ENCODE data around the gene CCDC69.
"Not testable (repeated sequence)": the region's sequence is repeated elsewhere in the genome, so short reads cannot be mapped to it uniquely, and the experiment has no call there.

The CCDC69 gene

DNA sequence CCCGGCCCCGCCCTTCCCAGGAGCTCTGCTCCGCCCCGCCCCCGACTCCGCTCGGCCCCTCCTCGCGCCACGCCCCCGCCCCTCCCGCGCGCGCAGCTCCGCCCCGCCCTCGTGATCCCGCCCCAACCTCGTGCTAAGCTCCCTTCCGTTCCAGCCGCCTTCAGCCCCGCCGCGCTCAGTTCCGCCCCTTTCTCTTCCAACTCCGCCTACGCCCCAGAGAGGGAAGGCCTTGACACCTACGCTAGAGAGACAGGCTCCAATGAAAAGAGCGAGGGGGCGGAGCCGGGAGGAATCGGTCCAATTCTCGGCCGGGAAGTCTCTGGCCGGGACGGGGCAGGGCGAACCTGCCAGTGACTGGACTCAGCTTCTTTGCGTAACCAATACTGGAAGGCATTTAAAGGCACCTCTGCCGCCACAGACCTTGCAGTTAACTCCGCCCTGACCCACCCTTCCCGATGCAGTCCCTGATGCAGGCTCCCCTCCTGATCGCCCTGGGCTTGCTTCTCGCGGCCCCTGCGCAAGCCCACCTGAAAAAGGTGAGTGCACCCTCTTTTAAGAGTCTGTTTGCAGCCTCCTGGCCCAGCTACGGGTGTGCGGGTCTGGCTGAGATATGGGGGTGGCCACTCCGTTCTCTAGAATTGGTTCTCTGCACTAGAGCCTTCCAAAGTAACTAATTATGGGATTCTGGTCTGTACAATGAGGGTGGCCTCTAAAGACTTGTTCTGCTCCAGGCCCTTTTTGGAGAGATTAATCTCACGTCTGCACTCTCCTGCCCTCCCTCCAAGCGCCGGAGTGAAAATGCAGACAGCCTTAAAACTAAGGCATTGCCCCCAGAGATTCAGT is 29.1 kb upstream of the CCDC69 start, which contains the start of gene GM2A:
Gene GM2A (plus strand): TSS at position 424 of the 843 bp plus-strand sequence. CDS start 32 bp downstream, at position 456.
- peaks cover 4% of the 10 kb centered on the region for H3K36me3 Mint-ChIP-seq (ENCODE audit: low read depth)
- peak within 1 kb of the TSS; percentile 91 for H3K4me3 Mint-ChIP-seq
- H3K4me1 Mint-ChIP-seq (ENCODE audit: low read depth), result peaks cover 62% of the 10 kb centered on the region
- H3K27ac Mint-ChIP-seq, result peak within 1 kb of the TSS; percentile 93
- H3K27me3 Mint-ChIP-seq, result no peaks in the 10 kb centered on the region
- no peaks in the 10 kb centered on the region for H3K9me3 Mint-ChIP-seq

DNA sequence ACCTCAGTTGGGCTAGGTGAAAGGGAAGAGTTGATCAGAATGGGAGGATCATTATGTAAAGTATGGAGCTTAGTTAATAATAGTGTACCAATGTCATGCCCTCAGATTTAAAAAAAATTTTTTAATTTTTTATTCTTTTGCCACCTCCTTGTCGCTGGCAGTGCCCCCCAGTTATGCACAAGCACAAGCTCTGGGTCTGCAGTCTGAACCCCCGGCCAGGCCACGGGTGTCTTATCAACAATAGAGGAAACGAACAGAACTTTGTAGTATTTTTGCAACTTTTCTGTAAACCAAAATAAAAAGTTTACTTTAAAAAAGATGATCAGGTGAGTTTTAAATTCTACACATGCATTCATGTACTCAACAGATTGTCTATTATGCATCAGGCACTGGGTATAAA is 27.7 kb upstream of the CCDC69 start:
- Mint-ChIP-seq H3K27ac (peak overlapping the region; percentile 93), H3K36me3 (ENCODE audit: low read depth) (peaks cover 4% of the 10 kb centered on the region), H3K4me3 (peak overlapping the region; percentile 91), H3K27me3 (no peaks in the 10 kb centered on the region), H3K4me1 (ENCODE audit: low read depth) (peaks cover 53% of the 10 kb centered on the region), H3K9me3 (no peaks in the 10 kb centered on the region)

DNA sequence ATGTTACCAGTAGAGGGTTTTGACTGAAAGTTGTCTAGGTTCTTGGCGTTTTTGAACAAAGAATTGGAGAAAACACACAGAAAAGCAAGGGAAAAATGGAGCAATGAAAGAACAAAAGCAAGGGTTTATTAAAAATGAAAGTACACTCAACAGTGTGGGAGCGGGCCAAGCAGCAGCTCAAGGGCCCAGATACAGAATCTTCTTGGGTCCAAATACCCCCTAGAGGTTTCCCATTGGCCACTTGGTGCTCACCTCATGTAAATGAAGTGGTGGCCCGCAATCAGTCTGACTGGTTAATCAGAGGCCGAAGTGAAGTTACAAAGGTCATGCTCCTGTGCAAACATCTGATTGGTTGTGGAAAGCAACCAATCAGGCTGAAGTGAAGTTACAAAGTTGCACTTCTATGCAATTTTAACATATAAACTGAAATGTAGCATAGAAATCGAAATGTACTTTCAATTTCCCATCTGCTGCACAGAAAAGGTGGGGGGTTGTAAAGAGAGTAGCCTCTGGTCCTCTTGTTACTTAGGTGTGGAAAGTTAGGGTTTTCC is 27.2 kb upstream of the CCDC69 start:
- Mint-ChIP-seq H3K27me3 (no peaks in the 10 kb centered on the region), H3K27ac (peak overlapping the region; percentile 50), H3K36me3 (ENCODE audit: low read depth) (peaks cover 4% of the 10 kb centered on the region), H3K9me3 (no peaks in the 10 kb centered on the region), H3K4me3 (peak overlapping the region; percentile 91), H3K4me1 (ENCODE audit: low read depth) (peaks cover 51% of the 10 kb centered on the region)

DNA sequence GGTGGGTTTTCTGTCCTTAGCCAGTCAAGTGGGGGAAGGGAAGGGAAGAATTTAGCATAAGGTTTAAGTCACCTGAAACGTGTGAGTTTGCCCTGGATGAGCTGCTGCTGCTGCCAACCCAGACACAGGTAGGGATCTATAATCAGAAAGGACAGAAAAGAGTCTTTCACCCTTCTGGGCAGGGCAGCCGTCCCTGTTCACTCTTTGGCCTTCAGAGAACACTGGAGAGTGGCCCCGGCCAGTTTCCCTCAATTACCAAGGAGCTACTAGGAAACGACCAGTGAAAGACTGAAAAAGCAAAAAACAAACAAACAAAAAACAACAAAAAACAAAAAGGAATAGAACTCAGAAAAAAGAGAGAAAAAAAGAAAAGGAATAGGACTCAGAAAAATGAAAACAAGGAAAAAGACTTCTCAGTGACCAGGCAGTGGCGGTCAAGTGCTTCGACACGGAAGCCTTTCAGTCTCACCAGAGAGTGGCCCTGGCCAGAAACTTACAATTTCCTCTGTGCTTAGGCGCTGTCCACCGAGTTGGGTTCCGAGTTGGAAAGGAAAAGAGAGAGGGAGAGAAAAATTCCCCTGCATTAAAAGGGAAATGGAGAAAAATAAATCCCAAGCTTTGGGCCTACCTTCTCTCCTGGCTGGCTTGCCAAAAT is 26.6 kb upstream of the CCDC69 start:
- Mint-ChIP-seq H3K4me3 (peak overlapping the region; percentile 91), H3K4me1 (ENCODE audit: low read depth) (peaks cover 50% of the 10 kb centered on the region), H3K9me3 (no peaks in the 10 kb centered on the region), H3K27me3 (no peaks in the 10 kb centered on the region), H3K36me3 (ENCODE audit: low read depth) (no peaks in the 10 kb centered on the region), H3K27ac (peak overlapping the region; percentile 50)

DNA sequence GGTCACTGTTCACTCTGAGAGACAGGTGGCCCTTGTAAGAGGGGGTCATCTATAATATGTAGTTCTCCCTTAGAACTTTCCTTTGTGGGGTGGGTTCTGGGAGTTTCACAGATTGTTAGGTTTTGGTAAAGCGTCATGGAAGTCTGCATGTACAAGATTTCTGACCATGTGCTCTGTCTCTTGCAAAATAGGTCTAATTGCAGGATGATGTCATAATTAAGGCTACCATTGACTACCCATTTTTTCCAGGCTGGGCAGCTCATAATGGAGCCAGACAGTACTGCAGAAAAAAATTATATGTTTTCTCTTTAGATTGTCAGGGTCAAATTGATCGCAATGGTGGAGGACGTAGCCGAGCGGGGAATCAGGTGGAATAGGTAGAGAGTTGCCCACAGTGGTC is 25.4 kb upstream of the CCDC69 start:
- H3K4me1 Mint-ChIP-seq (ENCODE audit: low read depth), result peaks cover 44% of the 10 kb centered on the region
- H3K27me3 Mint-ChIP-seq, result no peaks in the 10 kb centered on the region
- no peak overlapping the region for H3K27ac Mint-ChIP-seq

DNA sequence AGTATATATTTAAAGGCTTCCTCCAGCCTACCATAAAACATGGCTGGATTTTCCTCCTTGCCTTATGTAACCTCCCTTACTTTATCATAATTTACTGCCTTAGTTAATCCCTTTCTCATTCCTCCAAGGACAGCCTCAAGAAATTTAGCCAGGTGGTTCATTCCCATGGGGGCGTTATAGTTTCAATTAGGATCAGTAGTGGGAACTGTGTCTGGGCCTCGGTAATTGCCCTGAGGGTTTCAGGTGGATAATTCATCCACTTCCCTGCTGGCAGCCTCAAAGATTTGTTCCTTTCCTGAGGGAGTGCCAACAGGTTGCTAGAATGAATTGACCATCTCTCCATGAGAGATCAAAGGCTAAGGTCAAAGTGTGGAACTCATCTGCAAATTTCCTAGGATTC is 24.8 kb upstream of the CCDC69 start:
- Mint-ChIP-seq H3K4me1 (ENCODE audit: low read depth) (peaks cover 44% of the 10 kb centered on the region), H3K27me3 (no peaks in the 10 kb centered on the region), H3K4me3 (no peak overlapping the region), H3K27ac (no peak overlapping the region), H3K36me3 (ENCODE audit: low read depth) (no peaks in the 10 kb centered on the region), H3K9me3 (no peaks in the 10 kb centered on the region)

More for the DNA sequence above, 25.4 kb upstream of the CCDC69 start:
- H3K36me3 Mint-ChIP-seq (ENCODE audit: low read depth), result no peaks in the 10 kb centered on the region
- no peak overlapping the region for H3K4me3 Mint-ChIP-seq
- H3K9me3 Mint-ChIP-seq, result no peaks in the 10 kb centered on the region

DNA sequence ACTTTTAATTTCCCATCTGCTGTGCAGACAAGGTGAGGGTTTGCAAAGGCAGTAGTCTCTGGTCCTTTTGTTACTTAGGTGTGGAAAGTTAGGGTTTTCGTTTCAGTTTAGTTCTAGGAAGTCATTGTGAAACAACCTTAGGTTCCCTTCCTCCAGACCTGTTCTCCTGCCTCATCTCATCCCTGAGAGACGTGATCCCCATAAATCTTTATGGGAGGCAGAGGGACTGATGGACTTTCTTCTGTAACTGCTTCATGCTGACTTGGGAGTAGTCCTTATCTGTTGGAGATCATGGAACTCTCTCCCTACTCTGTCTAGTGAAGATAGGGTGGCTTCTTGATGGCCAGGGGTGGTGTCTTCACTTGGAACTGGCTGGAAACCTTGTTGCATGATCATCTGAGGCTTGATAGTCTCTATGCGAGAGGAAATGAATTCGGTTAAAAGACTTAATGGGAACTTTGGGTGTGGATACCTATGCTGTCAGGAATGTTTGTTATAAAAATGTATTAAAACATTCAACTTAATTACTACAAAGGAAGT is 21.9 kb upstream of the CCDC69 start:
- Mint-ChIP-seq H3K9me3 (no peaks in the 10 kb centered on the region), H3K27ac (no peak overlapping the region), H3K36me3 (ENCODE audit: low read depth) (no peaks in the 10 kb centered on the region), H3K4me1 (ENCODE audit: low read depth) (peaks cover 31% of the 10 kb centered on the region), H3K27me3 (no peaks in the 10 kb centered on the region), H3K4me3 (no peak overlapping the region)

DNA sequence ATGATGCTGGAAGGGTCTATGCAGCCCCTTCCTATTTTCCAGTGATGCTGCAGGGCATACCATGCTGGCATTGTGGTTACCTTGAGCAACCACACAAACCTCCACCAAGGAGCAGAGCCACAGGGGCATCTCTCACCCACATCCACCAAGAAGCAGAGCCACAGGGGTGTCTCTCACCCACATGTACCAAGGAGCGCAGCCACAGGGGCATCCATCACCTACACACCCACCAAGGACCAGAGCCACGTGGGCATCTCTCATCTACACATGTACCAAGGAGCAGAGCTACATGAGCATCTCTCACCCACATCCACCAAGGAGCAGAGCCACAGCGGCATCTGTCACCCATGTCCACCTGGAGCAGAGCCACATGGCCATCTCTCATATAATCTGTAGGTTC is 20.3 kb upstream of the CCDC69 start:
- H3K36me3 Mint-ChIP-seq (ENCODE audit: low read depth), result no peaks in the 10 kb centered on the region
- no peak overlapping the region for H3K27ac Mint-ChIP-seq
- H3K9me3 Mint-ChIP-seq, result no peaks in the 10 kb centered on the region
- H3K4me1 Mint-ChIP-seq (ENCODE audit: low read depth), result peaks cover 29% of the 10 kb centered on the region
- H3K27me3 Mint-ChIP-seq, result no peaks in the 10 kb centered on the region
- no peak overlapping the region for H3K4me3 Mint-ChIP-seq

DNA sequence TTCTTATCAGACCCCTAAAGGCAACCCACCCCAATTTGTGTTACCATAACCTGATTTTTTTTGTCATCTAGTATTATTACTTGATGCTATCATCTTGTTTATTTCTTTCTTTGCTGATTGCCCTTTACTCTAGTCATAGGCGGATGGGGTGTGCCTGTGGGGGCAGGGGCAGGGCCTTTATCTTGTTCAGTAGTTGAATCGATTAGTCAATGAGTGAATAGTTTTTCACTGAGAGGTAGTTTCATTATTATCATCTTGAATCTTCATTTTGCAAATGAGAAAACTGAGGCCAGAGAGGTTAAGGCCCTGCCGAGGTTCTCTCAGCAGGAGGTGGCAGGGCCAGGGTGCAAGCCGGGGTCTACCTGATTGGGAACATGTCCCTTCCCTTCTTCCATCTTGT is 19.7 kb upstream of the CCDC69 start:
- Mint-ChIP-seq H3K4me1 (ENCODE audit: low read depth) (peaks cover 29% of the 10 kb centered on the region), H3K27me3 (no peaks in the 10 kb centered on the region), H3K36me3 (ENCODE audit: low read depth) (no peaks in the 10 kb centered on the region), H3K9me3 (no peaks in the 10 kb centered on the region), H3K27ac (no peak overlapping the region), H3K4me3 (no peak overlapping the region)

DNA sequence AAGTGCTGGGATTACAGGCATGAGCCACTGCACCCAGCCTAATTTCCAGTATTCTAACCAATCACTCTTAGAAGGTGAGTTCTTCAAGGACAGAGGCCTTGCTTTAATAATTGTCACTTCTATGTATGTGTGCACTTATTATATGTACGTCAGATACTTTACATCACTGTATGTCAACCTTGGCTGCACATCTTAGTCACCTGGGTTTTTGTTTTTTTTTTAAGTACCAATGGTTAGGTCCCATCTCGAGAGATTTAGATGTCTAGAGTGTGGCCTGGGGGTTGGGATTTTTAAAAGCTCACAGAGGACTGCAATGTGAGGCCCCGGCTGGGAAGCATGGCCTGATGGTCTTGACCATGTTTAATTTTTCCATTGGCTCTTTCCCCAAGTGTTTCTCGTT is 19.2 kb upstream of the CCDC69 start:
- H3K4me3 Mint-ChIP-seq, result no peak overlapping the region
- H3K27me3 Mint-ChIP-seq, result no peaks in the 10 kb centered on the region
- H3K27ac Mint-ChIP-seq, result no peak overlapping the region
- H3K4me1 Mint-ChIP-seq (ENCODE audit: low read depth), result peaks cover 29% of the 10 kb centered on the region
- H3K9me3 Mint-ChIP-seq, result no peaks in the 10 kb centered on the region
- H3K36me3 Mint-ChIP-seq (ENCODE audit: low read depth), result no peaks in the 10 kb centered on the region

DNA sequence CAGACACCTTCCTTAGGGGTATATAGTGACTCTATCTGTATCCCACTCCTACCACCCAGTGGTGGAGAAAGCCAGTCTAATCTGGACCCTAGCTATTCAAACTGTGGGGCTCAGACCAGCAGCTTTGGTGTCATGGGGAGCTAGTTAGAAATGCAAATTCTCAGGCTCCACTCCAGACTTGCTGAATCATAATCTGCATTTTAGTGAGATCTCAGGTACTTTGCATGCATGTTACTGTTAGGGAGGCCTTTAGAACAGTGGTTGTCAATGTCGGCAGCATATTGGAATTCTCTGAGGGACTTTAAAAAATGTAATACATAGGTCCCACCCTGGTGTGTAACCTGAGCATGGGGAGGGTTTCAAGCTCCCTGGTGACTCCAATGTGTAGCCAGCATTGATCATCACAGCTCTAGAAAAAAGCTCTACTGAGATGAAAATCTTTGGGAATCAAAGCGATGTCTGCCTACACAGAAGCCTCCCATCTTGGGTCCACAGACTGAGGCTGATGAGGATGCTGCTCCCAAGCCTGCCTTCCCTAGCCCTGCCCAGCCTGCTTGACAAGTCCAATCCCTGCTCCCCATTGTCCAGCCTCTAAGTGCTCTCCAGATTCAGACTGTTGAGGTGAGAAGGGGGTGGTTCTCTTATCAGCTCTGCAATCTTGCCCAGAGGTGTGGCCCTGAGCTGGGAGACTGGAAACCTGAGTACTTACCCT is 17.2 kb upstream of the CCDC69 start:
- no peaks in the 10 kb centered on the region for H3K36me3 Mint-ChIP-seq (ENCODE audit: low read depth)
- H3K27ac Mint-ChIP-seq, result no peak overlapping the region
- peaks cover 36% of the 10 kb centered on the region for H3K4me1 Mint-ChIP-seq (ENCODE audit: low read depth)
- H3K9me3 Mint-ChIP-seq, result no peaks in the 10 kb centered on the region
- H3K27me3 Mint-ChIP-seq, result no peaks in the 10 kb centered on the region
- H3K4me3 Mint-ChIP-seq, result no peak overlapping the region

DNA sequence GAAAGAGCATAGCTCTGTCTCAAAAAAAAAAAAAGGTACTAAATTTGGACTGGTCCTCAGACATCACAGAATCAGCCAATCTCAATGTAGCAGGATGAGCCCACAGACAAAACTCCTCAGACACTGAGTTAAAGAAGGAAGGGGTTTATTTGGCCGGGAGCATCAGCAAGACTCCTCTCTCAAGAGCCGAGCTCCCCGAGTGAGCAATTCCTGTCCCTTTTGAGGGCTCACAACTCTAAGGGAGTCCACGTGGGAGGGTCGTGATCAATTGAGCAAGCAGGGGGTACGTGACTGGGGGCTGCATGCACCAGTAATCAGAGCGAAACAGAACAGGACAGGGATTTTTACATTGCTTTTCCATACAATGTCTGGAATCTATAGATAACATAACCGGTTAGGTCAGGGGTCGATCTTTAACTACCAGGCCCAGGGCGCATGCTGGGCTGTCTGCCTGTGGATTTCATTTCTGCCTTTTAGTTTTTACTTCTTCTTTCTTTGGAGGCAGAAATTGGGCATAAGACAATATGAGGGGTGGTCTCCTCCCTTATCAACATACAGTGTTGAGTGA is 16.5 kb upstream of the CCDC69 start:
- not testable (repeated sequence) for H3K27ac Mint-ChIP-seq; H3K9me3 Mint-ChIP-seq; H3K27me3 Mint-ChIP-seq; H3K36me3 Mint-ChIP-seq (ENCODE audit: low read depth); H3K4me3 Mint-ChIP-seq
- H3K4me1 Mint-ChIP-seq (ENCODE audit: low read depth), result peaks cover 35% of the 10 kb centered on the region

DNA sequence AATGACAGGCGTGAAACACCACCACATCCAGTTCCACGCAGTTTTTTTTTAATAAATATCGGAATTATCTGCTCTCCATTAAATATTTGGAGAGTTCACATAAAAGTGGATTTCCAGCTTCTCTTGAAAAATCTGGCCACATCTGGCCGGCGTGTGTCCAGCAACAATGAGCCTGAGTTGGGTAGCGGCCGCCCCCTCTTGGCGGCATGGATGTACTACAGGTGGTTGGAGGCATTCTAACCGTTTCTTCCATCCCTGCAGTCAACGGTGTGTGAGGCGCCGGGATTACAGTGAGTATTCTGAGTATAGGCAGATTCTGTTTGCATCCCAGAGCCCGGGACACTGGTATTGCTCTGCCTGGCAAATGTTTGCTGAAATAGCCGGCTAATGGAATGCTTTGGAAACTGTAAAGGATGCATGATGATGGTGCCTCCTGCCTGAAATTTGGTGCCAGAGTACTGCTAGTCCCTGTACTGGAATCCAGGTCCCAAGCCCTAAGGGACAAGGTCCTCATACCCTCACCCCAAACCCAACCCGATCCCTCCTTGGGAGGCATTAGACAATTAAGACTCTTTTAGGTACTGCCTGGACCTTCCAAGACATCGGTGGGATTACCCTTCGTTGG is 15.5 kb upstream of the CCDC69 start:
- Mint-ChIP-seq H3K36me3 (ENCODE audit: low read depth) (peaks cover 3% of the 10 kb centered on the region), H3K27me3 (no peaks in the 10 kb centered on the region), H3K4me1 (ENCODE audit: low read depth) (peaks cover 41% of the 10 kb centered on the region), H3K4me3 (no peak overlapping the region), H3K27ac (no peak overlapping the region), H3K9me3 (no peaks in the 10 kb centered on the region)

DNA sequence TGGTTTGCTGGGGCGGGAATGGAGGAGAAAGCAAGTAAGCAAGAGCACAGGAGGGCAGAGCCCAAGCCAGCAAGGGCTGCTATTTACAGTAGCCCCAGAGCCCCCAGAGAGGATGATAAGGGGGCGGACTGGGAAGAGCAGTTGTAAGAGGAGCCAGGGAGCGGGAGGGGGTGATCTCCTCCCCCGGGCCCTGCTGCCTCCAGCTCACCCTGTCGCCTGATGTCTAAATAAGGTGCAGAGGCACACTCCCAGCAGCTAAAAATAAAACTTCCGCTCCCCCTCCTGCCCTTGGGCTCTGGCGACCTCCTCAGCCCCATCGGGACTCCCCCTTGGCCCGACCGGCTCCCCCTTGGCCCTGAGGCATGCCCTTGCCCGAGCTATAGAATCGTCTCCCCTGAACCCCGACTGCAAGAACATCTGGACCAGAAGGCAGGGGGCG is 14.4 kb upstream of the CCDC69 start:
- H3K27me3 Mint-ChIP-seq, result no peaks in the 10 kb centered on the region
- H3K27ac Mint-ChIP-seq, result no peak overlapping the region
- H3K4me3 Mint-ChIP-seq, result no peak overlapping the region
- H3K36me3 Mint-ChIP-seq (ENCODE audit: low read depth), result peaks cover 3% of the 10 kb centered on the region
- H3K4me1 Mint-ChIP-seq (ENCODE audit: low read depth), result peaks cover 39% of the 10 kb centered on the region
- no peaks in the 10 kb centered on the region for H3K9me3 Mint-ChIP-seq
